CD4-positive, alpha-beta T cell treated with Interleukin-10 for 1 hour (primary cell): ENCODE data around the gene RXRG.

Source experiments
- DNase-seq: peaks from one replicate; pipeline ENCODE4 v3.0.0-alpha.2; 2020

RXRG gene

DNA sequence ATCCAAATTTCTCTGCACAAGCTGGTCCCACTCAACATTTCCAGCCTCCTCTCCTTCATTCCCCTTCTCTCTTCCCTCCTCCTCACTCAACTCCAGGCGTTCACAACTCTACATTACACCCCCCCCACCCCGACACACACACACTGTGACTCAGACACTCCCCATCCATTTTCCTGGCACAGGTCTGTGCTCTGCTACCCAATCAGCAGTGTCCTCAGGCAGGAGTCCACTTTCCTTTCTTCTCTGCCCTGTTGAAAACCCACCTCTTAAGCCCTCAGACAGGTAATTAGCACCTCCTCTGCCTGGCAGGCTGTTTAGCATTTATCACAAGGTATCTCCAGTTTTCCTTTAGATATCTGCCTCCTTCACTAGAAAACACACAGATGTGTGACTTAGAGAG, 79.6 kb downstream of the RXRG start:
- DNase-seq = no peak

- no peak for DNase-seq
Observed at GRCh38 chr1:165364568-165365133, 80.3 kb downstream of the RXRG start.

GRCh38 chr1:165356876-165357275, 88.0 kb downstream of the RXRG start:
- DNase-seq = no peak

DNA sequence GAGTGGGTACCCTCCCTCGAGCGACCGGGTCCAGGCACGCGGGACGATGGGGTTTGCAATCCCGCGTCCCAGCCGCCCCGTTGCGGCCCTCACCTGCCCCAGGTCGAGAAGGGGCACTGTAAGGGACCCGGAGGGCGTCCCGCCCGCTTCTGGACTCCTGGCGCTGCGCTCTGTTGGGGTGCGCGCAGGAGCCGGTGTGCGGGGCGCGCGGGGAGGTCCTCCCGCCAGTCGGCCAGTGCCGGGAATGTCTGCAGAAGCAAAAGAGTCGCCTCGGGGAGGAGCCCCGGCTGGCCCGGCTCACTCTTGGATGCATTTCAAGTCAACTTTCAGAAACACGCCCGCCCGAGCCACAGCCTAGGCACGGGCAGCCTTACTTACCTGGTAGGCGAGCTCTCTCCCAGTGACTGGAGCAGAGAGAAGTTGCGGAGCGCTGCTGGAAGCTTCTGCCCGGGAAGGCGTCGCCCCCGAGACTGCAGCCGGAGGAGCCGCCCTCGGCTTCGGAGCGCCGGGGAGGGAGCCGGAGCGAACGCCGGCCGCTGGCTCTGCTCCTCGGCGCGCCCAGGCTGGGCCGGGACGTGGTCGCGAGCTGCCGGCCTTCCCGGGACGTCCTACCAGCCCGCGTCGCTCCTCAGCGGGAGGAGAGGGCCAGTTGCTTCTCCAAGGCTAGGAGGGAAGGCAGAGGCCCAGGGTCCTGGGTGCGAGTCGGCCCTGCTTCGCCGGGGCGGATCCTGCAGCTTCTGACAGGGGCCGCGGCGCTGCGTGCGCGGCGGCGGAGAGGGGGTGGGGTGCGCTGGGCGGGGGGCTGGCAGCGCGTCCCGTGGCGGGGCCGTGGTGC, 88.7 kb downstream of the RXRG start, which contains the start of gene LMX1A:
TSS of gene LMX1A (minus strand) at position 739 of the 835 bp plus-strand sequence. CDS start 1,156 bp downstream, outside the sequence.
- no peak for DNase-seq

GRCh38 chr1:165355139-165355976, 89.6 kb downstream of the RXRG start:
- DNase-seq = no peak

DNA sequence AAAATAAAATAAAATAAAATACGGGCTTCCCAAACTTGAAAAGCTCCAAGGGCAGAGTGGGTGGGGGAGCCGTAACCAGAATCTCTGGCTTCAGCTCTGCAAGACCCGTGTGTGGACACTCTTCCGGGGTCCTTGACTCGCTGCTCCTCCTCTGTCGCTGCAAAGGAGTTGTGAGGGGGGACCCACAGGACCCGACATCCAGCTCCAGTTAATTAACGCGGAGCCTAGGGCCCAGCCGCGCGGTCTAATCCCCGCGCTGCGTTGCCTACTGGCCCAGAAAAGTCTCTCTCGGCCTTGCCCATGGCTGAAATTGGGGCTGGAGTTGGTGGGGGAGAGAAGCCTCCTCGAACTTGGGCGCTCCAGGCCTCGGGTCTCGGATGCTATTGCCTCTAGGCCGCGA, 90.2 kb downstream of the RXRG start:
- DNase-seq = no peak

DNA sequence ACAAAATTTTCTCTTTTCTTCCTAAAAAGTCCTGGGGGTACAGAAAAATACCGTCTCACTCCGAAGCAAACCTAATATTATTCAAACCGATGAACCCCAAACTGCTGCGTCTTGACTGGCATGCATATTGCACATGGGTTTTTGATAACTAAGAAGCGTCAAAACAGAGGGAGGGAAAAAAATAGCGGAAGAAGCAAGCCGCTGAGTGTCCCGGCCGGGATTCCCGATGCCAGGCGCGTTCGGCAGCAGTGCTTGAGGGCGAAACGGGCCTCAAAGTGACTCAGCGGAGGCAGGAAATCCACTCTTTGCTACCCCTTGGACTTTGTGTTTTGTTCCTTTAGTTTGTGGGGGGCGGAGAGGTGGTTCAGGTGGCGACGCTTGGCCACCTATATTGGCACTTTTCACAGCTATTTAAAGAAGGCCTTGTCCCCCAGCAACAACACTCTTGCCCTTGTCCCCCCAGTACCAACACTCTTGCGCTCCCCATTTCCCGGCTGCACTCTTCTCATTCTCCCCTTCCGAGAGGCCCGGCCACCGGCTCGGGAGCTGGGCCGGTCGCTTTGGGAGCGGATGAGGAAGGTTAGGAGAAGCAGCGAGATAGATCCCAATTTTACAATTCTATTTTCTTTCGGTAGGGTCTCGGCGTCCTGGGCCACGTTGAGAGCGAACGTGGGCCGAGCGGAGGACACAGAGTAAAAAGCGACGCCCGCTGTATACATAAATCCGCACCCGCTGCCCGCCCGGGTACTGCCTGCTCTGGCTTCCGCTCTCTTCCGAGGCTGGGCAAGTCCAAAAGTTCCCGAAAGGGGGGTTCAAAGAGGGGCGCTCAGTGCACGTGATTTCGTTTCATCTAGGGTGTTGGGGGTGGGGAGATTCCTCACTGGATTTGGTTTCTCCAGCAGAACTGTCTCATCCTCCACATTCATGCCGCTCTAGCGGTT, 90.9 kb downstream of the RXRG start:
- DNase-seq = no peak

DNA sequence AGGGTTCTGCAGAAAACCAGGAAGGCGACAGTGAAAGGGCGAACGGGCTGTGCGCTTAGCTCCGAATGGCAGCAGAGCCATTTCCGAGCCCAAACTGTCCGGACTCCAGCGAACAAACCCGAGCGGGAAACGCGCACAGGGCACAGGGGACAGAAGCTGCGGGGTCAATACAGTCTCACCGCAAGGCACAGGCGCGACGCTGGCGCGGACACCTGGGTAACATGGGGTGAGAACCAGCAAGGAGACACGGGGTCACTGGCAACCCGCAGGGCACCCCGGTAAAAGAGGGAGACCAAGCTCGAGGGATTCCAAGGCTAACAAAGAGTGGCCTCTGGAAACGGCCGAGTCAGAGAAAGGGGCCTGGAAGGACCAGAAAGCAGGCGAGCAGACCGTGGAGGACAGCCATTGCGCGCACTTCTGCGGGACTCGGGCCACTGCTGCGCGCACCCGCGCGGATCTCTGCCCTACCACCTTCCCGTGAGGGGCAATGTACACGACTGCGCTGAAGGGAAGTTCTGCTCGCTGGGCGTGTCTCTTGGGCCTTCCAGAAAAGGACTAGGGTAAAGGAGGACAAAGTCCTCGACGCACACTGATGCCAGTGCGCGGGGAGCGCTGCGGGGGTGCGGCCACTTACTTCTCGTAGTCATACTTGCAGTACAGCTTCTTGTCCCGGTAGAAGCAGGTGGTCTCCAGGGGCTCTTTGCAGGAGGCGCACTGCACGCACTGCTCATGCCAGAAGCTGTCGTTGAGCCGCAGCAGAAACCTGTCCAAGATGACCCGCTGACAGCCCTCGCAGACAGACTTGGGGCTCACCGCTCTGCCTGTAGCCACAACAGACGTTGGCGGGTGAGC, 92.3 kb downstream of the RXRG start:
- DNase-seq = no peak

DNA sequence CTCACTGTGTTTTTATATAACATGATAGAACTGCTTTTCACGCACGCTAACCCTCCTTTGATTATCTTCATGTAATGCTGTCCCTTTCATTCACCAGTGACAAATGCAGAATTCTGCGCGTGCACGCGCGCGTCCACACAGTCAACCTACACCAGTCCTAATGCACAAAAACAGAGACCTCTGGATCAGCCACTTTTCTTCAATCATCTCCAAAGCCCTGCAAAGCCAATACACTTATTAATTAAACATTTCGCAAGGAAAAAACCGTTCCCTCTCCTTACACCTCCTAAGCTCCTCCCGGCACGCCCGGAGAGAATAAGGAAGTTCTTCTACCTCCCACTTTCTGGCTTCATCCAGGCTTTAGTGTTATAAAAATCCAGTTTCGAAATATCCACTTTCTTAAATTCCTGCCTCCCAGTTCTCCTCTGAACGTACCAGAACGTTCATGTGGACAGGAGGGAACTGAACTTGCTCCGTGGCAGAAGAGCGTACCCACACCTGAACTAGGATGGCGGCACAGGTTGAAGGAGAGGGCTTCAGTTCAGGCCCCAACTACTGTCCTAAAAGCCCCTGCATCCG, 93.0 kb downstream of the RXRG start:
- DNase-seq = no peak
